ENCODE data around the gene UNC5CL.

DNA sequence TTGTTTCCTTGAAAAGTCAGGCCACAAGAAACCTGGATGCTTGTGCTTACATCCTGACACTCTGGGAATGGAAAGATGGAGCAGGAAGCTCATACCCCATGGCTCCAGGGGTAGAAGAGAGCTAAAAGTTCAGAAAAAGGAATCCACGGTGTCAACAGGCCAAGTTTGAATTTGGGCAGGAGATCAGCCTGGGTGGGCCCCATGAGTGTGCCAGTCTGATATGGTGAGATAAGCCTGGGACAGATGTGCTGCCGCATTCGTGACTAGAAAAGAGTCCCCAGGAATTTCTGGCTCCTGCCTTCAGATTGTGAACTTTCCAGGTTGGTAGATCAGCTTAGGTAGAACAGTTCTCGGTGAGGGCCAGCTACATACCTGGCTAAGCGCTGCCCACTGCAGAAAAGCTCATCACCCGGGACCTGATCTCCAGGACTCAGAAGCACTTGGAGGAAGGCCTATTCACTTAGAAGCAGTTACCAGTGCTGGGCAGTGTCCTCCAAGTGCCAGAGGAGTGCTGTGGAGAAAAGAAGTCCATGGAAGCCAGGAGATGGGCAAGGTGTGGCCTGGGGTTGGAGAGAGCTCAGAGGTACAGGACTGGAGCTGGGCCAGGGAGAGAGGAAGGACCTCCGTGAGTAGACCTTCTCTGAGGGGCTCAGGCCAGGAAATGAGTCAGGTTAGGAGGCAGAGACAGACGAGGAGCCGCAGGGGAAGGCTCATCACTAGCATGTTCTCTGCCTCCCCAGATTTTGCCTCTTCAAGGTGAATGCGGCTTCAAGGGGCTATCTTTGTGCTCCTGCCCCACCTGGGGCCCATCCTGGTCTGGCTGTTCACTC lies 3.4 kb upstream of the UNC5CL start, which contains the start of gene TSPO2:
- no peak for TF ChIP-seq POLR2AphosphoS5 (IDR thresholded peaks at IDR 0.05)
- TF ChIP-seq, protein P1, sequence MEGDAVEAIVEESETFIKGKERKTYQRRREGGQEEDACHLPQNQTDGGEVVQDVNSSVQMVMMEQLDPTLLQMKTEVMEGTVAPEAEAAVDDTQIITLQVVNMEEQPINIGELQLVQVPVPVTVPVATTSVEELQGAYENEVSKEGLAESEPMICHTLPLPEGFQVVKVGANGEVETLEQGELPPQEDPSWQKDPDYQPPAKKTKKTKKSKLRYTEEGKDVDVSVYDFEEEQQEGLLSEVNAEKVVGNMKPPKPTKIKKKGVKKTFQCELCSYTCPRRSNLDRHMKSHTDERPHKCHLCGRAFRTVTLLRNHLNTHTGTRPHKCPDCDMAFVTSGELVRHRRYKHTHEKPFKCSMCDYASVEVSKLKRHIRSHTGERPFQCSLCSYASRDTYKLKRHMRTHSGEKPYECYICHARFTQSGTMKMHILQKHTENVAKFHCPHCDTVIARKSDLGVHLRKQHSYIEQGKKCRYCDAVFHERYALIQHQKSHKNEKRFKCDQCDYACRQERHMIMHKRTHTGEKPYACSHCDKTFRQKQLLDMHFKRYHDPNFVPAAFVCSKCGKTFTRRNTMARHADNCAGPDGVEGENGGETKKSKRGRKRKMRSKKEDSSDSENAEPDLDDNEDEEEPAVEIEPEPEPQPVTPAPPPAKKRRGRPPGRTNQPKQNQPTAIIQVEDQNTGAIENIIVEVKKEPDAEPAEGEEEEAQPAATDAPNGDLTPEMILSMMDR (IDR thresholded peaks at IDR 0.05) = no peak

All from upper lobe of left lung (tissue), 4 donors.